Activated CD4-positive, CD25-positive, alpha-beta regulatory T cell (primary cell): ENCODE measurements around the gene E2F3.

Experiments
- DNase-seq, 4 experiments: peaks; one replicate each; lab custom pipeline; 2025; lab: John Stamatoyannopoulos, UW

E2F3 gene

GRCh38 chr6:20401205-20402091 lies at the start of gene E2F3:
TSS of gene E2F3 (plus strand) at chr6:20401879. CDS start at chr6:20402233, 354 bp downstream.
- peak; percentile 90 to 98 (median 96) for DNase-seq

DNA sequence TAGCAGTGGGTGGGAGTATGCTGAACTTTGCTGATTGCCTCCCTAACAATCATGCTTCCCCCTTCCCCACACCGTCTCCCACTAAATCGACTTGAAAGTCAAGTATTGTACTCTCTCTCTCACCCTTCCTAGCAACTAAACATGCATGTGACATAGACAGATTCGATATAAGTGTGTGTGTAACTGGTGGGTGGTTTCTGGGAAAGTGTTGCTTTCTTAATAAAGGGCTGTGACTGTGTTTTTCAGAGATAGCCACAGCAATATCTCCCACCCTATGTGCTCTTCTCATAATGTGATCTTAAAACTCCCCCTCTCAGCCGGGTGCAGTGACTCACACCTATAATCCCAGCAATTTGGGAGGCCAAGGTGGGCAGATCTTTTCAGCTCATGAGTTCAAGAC lies 49.3 kb upstream of the E2F3 start:
- no peak for DNase-seq

- no peak for DNase-seq
Observed at GRCh38 chr6:20353134-20353533, 48.5 kb upstream of the E2F3 start.

DNA sequence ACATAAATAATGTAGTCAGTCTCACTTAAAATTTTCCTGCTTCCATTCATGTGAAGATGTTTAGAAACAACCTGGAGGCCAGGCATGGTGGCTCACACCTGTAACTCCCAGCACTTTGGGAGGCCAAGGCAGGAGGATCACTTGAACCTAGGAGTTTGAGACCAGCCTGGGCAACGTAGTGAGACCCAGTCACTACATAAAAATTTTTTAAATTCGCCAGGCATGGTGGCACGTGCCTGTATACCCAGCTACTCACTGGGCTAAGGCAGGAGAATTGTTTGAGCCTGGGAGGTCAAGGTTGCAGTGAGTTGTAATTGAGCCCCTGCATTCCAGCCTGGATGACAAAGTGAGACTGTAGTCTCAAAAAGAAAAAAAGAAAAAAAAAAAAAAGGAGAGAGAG lies 47.3 kb upstream of the E2F3 start:
- no peak for DNase-seq

GRCh38 chr6:20360471-20361119 lies 41.1 kb upstream of the E2F3 start:
- DNase-seq = no peak

DNA sequence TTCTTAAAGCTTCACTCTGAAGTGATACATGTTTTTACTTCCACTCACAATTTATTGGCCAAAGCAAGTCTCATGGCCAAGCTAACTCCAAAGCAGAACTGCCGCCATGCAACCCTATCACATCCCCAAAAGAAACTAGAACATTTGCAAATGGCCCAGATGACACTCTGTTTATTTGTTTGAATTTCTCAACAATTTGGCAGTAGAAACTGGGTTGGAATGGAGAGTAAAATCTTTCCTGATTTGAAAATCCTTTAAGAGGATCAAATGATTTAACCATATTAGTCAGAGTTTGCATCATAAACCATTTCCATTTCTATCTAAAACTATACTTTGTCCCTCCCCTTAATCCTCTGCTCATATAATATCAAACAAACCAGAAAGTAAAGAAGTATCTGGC lies 39.1 kb upstream of the E2F3 start:
- DNase-seq = no peak

GRCh38 chr6:20364327-20364726 lies 37.4 kb upstream of the E2F3 start:
- no peak for DNase-seq

DNA sequence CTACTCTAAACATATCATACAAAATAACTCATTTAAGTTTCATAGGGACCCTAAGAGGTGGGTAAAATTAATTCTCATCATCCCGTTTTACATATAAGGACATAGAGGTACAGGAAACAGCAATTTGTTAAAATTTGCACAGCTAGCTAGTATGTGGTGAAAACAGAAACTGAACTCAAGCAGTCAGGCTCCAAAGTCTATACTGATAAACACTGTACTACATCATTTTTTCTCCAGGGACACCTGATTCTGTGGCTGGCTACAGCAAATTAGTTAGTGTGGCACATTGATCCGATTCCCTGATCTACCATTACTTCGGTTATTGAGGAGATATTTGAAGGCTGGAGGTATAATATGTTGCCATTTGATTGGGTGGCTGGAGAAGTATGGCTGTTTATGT lies 36.2 kb upstream of the E2F3 start:
- DNase-seq = no peak

GRCh38 chr6:20366082-20366830 lies 35.4 kb upstream of the E2F3 start:
- peak in 1 of 4 experiments; percentile 27 for DNase-seq

- DNase-seq = no peak
Observed at GRCh38 chr6:20367743-20368485, 33.8 kb upstream of the E2F3 start.

DNA sequence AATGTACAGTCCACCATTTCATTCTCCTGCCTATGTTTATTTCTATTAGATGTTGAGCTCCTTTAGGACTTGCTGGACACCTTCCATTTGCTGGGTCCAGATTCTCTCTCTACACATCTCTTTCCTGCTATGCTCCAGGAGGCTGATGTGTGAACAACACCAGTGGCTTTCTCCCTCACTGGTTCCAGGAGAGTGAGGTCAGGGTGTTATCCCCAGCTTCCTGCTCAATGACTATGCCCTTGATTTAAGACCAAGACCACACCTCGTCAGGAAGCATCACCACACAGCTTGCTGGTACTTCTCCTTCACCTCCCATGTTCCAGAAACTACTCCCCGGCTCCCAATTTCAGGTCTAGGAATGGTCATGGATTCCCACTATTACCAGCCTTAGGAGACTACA lies 31.3 kb upstream of the E2F3 start:
- DNase-seq = no peak

- no peak for DNase-seq
Observed at GRCh38 chr6:20370801-20371200, 30.9 kb upstream of the E2F3 start.

DNA sequence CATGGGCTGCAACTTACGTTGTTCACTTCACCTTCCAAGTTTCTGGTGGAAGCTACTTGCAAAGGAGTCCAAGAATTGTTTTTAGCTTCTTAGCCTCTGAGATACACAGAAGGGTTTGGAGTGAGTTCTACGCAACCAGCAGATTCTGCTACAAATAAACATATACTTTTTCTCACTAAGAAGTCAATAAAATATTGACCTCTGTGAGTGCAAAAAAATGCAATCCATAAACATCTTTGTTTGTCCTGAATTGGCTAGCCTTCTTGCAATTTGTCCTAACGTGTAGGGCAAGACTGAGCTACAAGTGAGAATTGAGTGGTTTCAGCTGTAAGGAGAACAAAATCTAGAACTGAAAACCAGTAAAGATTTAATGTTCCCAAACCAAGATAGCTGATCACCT lies 26.2 kb upstream of the E2F3 start:
- no peak for DNase-seq

DNA sequence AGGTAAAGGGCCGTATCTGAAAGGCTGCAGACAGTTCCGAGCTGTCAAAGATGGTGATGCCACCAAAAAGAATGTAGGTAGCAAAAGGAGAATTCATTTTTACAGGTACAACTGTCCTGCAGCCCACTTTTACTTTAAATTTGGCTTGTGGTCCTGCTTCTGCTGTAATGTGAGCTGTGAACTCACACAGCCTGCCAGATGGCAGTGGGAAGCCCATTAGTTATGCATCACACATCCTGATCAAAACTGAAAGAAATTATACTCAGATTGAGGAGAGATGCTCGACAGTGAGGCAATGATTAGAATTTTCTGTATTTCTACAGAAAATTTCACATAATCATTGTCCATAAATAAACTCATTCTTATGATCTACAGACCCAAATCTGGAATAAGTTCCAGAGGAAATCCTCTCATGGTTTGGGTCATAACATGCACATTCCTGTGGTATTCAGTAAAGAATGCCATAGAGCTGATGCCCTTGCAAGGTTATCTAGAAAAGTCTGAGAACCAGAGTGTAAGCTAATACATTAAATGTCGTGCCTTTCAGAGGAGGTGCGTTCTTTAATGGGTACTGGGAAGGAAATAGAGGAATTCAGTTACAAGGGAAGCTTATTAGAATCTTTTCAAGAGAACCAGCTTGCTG lies 23.9 kb upstream of the E2F3 start:
- no peak for DNase-seq

DNA sequence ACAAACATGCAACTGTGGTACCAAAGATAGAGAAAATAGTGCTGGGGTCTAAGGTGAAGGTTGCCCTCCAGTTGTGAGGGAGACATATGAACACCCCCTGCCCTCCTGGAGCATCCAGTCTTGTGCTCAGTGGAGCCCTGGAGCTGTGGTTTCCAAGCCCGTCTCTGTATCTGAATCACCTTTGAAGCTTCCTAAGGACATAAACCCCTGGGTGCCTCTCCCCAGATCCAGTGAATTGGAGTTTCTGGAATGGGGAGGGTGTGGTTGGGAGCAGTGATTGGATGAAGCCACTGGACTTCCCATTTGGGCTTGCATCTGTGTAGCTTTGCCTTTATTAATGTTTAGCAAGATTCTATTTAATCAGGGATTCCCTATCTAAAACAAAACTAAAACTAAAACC lies 22.4 kb upstream of the E2F3 start:
- DNase-seq = no peak

DNA sequence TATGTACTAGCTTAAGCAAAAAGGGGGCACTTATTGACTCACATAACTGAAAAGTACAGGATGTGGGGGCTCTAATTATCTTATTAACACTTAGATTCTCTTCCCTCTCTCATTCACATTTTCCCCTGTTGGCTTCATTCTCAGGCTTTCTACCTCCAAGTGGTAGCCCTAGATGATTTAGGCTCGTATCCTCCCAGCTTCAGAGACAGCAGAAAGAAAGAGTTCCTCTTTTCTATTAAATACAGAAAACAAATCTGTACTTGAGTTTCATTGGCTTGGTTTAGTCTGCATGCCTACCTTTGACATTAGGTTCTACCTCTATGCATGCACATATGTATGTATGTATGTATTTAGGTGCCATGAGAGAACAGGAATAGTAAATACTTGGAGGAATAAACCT lies 15.5 kb upstream of the E2F3 start:
- no peak for DNase-seq

DNA sequence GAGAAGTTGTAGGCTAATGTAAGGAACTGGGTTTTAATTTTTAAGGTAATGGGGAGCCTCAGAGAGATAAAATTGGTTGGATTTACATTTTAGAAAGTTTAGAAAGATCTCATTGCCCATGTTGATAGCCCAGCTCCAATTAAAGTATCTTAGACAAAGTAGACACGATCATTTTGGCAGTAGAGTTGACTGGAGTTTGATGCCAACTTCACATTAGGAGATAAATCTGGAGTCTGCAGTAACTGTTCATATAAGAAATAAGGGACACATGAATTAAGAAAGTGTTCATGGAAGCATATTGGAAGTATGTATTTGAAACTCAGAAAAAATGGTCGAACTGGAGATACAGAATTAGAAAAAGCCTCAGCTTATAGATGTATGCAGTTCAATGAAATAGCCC lies 12.6 kb upstream of the E2F3 start:
- no peak for DNase-seq

GRCh38 chr6:20393297-20393696 lies 8.4 kb upstream of the E2F3 start:
- no peak for DNase-seq

DNA sequence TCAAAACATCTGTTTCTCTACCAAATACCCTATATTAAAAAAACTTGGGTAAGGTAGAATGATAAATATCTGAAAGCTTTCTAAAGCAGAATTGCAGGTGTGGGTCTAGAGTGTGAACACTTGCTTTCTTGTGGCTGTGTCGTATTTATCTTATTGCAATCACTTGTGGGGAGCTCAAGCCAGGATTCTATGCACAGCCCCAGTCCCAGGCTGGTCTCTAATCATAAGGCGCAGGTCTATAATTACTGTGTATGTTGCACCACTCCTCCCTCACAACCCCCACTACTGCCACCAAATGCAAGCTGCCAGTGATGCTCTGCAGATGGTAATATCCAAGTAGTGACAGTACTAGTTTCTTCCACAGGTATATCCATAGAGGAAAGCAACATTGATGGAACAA lies 2.2 kb upstream of the E2F3 start:
- DNase-seq = no peak

GRCh38 chr6:20400456-20401204 lies 1.0 kb upstream of the E2F3 start:
- no peak for DNase-seq

GRCh38 chr6:20402092-20402341 lies 338 bp downstream of the E2F3 start:
- no peak for DNase-seq
